AG08396 (cell line): ENCODE data around the gene LRFN2.

Experiments
- DNase-seq: peaks from one replicate; pipeline ENCODE4 v3.0.0; 2012; ENCODE audit warnings: low spot score, mixed read lengths

LRFN2 gene

DNA sequence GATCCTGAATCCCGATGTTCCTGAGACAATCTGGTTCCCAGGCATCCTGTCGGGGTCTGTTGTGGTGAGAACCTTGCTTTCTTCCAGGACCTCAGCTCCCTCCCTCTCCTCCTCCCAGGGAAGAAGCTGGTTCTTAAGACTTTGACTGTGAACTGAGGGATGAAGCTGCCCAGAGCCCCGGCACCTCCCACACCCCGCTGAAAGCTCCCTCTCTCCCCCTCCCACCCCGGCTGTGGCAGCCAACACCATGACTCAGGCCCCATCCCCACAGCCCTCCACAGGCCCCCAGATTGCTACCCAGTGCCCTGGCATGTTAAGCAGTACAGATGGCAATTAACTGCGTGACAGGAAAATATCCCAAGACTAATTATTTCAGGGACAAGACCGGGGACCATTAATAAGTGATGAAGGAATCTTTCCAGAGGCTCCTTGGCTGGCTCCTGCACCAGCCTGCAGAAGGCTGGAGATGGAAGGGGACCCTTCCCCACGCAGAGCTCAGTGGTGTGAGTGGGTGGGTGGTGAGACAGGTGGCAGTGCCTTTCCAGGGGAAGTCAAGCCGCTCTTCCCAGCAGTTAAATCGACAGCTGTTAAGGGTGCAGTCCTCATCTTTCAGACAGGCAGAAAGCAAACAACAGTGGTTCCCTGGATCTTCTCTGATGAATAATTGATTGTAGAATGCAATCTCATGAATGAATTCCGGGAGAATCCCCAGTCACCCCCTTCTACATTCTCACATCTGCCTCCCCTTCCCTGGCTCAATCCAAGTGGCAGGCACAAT lies 237.9 kb downstream of the LRFN2 start:
- no peak for DNase-seq

DNA sequence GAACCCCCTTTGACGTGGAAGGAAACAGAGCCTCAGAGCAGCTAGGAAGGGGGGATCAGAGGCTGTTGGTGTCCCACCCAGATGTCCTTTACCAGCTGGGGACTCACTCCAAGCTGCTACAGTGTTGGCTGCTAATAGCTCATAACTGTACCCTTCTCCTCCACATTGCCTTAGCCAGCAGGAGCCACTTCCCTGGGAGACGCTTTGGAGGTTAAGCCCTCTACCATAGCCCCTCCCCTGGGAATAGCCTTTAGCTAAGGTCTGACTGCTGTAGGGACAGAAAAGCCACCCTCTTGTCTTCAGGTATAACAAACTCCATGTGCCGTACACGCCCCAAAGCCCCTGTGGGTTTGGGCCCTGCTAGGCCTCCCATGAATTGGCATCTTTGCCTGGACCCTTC lies 238.6 kb downstream of the LRFN2 start:
- DNase-seq, result no peak

DNA sequence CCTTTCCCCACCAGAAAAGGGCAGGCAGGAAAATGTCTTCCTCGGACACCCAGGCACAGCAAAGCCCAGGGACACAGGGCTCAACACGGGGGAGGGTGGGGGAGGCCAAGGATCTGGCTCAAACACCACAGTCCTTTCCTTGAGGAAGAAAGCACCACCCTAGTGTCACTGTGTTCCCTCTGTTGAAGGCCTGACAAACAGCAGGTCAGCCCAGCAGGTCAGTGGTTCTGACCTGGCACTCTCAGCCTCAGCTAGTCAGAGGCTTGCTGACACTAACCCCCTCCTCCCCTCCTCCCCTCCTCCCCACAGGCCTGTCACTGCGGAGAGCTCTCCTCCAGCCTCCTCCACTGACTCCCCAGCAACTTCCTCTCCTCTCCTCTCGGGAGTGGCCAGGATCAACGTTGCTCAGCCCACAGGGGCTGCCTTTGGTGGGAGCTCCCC lies 239.6 kb downstream of the LRFN2 start:
- DNase-seq, result no peak

DNA sequence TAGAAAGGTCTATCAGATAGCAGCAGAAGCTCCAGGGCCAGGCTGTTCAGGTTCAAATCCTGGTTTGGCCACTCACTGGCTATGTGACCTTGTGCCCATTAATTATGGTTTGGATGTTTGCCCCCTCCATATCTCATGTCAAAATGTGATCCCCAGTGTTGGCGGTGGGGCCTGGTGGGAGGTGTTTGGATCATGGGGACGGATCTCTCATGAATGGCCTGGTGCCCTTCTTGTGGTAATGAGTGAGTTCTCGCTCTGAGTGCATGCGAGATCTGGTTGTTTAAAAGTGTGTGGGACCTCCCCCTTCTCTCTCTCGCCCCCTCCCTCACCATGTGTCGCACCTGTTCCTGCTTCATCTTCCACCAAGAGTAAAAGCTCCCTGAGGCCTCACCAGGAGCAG lies 240.9 kb downstream of the LRFN2 start:
- DNase-seq, result no peak

DNA sequence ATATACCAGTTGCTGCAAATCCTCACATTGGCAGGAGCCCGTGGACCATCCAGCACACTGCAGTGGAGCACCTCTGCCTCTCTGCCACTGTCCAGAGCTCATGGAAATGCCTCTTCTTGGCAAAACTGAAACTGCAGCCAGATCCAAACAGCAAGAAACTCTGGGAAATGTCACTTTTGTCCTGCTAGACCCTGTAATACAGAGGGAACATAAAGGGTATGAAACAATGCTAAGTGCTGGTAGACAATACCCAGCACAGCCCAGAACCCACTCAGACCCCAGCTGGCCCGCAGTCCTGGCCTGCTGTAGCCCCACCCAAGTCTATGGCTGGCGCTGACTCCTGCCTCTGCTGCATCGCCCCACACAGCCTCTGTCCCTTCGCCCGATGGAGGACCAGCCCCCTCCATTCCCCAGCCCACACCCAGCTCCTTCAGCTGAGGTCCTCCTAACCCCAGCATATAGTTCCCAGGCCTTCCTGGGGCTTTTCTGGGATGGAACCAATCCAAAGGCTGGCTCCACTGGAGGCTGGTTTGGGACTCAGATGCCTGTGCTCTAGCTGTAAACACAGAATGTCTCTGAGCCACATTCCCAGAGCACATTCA lies 242.5 kb downstream of the LRFN2 start:
- no peak for DNase-seq

DNA sequence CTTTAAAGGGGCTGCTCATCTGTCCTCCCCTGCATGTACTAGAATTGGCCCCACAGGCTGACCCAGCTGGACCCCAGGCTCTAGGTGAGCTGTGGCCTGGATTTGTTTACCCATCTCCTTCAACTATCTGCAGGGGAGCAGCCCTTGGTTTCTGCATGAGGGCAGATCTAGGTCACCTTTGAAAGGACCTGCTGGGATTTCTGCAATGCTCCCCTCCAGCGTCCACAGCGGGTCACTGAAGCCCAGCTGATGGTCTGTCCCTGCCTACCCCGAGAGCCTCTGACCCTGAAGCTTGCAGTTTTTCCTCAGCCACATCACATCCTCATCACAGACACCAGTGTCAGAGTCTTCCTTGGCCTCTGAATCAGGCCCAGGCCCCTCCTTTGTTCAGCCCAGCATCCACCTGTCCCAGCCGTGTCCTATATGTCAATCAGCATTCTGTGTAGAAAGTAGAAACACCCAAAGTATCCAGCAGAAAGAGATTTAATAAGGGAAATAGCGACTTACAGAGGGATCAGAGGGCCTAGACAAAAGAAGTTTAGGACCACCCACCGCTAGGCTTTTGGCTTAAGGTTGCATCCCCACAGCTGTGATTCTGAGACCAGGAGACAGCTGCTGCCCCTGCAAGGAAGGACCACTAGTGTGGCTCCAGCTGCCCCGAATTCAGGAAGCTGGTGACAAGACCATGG lies 243.1 kb downstream of the LRFN2 start:
- no peak for DNase-seq

DNA sequence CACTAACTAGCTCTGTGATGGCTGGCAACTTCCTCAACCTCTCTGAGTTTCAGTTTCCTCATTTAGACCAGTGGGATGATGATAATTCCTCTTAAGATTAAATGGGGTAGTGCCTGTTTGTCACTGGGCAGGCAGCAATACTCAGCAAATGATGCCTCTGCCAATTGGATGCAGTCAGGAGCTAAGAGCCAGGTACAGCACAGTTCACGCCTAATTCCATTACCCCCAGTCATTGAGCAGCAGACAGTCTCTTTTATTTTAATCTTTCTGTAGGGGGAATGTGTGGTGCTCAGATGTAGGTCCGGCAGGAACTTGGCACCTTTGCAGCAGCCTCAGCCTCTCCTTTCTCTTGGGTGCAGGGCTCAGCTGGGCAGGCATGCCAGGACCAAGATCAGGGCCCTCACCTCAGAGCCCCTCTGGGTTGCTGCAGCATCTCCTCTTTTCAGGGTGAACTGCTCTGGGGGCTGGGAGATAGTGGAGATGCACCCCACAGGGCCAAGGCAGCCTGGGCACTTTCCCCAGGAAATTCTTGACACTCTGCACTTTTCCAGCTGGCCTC lies 243.8 kb downstream of the LRFN2 start:
- DNase-seq, result no peak

DNA sequence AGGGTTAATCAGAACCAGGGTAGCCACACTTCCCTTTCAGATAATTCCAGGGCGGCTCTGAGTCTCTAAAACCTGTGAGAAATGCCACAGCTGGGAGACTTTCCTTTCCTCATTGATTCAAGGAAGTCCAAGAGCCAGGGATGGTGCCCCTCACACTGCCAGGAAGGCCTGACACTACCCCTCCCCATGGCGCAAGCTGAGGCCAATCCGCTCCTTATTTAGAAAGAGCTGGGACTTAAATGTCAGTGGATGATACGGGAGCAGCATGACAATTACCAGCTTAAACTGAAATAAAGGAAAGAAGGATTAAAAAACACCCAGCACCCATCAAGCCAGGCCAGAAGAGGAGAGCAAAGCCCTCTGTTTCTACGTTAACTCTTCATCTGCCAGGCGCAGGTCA lies 244.4 kb downstream of the LRFN2 start:
- DNase-seq, result no peak

DNA sequence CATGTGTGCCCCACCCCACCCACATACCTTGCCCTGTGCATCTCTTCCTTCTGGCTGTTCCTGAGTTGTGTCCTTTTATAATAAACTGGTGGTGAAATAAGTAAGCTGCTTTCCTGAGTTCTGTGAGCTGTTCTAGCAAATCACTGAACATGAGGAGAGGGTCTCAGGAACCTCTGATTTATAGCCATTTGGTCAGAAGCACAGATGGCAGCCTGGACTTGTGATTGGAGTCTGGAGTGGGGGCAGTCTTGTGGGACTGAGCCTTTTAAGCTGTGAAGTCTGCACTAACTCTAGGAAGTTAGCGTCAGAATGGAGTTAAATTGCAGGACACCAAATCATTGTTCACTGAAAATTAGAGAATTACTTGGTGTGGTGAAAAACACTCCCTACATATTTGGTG lies 245.4 kb downstream of the LRFN2 start:
- no peak for DNase-seq
